GM12891 (cell line): Measurements from ENCODE around the gene PHEX.

ENCODE experiments used
- POLR2AphosphoS5 ChIP-seq: IDR thresholded peaks from 2 replicates; pipeline ENCODE4 v1.6.1; 2011; ENCODE audit warnings: low read depth, low read length, control low read depth
- SPI1 ChIP-seq: IDR thresholded peaks from 2 replicates; pipeline ENCODE4 v1.6.1; 2011; ENCODE audit warnings: low read depth, low read length, control low read depth

- TF ChIP-seq POLR2AphosphoS5, result no peak
- TF ChIP-seq SPI1, result no peak
Observed at GRCh38 chrX:21991504-21991903, 40.6 kb upstream of the PHEX start.
